Measurements from ENCODE around the gene PVRIG.
A peak's percentile ranks its signal among the peaks of the same experiment; 100 is the strongest.

PVRIG gene

DNA sequence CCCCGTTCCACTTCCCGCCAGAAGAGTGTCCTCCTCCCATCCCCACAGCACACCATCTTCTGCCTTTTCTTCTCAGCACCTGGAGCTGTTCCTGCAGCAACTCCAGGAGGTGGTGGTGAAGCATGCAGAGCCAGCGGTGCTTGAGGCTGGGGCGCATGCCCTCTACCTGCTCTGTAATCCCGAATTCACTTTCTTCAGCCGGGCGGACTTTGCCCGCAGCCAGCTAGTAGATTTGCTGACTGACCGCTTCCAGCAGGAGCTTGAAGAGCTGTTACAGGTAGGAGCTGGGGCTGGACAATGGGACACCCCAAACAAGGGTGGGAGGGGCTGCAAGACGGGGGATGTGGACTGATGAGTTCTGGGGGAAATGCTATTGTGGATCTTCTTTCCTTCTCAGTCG, 19.1 kb upstream of the PVRIG start:
- TF ChIP-seq, protein P1, sequence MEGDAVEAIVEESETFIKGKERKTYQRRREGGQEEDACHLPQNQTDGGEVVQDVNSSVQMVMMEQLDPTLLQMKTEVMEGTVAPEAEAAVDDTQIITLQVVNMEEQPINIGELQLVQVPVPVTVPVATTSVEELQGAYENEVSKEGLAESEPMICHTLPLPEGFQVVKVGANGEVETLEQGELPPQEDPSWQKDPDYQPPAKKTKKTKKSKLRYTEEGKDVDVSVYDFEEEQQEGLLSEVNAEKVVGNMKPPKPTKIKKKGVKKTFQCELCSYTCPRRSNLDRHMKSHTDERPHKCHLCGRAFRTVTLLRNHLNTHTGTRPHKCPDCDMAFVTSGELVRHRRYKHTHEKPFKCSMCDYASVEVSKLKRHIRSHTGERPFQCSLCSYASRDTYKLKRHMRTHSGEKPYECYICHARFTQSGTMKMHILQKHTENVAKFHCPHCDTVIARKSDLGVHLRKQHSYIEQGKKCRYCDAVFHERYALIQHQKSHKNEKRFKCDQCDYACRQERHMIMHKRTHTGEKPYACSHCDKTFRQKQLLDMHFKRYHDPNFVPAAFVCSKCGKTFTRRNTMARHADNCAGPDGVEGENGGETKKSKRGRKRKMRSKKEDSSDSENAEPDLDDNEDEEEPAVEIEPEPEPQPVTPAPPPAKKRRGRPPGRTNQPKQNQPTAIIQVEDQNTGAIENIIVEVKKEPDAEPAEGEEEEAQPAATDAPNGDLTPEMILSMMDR (conservative IDR thresholded peaks at IDR 0.05; ENCODE audit: low read length): no peak
- no peak for TF ChIP-seq EZH2phosphoT487 (IDR thresholded peaks at IDR 0.05; ENCODE audit: borderline replicate concordance)
- Histone ChIP-seq H2AFZ (ENCODE audit: low read length) (no peak overlapping the region), H3K27me3 (ENCODE audit: insufficient read depth, low read length, poor library complexity, severe bottlenecking) (no peaks in the 10 kb centered on the region), H3K9ac (ENCODE audit: low read depth, low read length, poor library complexity, severe bottlenecking) (no peak overlapping the region), H3K4me1 (ENCODE audit: insufficient read depth, low read length, poor library complexity, severe bottlenecking) (no peaks in the 10 kb centered on the region), H3F3A (ENCODE audit: low read depth) (no peaks in the 10 kb centered on the region), H3K9me3 (ENCODE audit: insufficient read depth, low read depth, low read length) (no peaks in the 10 kb centered on the region), H4K20me1 (ENCODE audit: insufficient read depth, low read length, poor library complexity, severe bottlenecking) (no peaks in the 10 kb centered on the region), H3K9me2 (replicated peaks; ENCODE audit: low read depth, low read length) (no peaks in the 10 kb centered on the region), H3K79me2 (ENCODE audit: insufficient read depth, low read length) (no peaks in the 10 kb centered on the region), H3K4me2 (ENCODE audit: low read depth, low read length, poor library complexity, severe bottlenecking) (no peak overlapping the region), H3K4me3 (ENCODE audit: low read length, poor library complexity, severe bottlenecking) (no peak overlapping the region), H3K36me3 (ENCODE audit: insufficient read depth, low read length) (no peaks in the 10 kb centered on the region)

DNA sequence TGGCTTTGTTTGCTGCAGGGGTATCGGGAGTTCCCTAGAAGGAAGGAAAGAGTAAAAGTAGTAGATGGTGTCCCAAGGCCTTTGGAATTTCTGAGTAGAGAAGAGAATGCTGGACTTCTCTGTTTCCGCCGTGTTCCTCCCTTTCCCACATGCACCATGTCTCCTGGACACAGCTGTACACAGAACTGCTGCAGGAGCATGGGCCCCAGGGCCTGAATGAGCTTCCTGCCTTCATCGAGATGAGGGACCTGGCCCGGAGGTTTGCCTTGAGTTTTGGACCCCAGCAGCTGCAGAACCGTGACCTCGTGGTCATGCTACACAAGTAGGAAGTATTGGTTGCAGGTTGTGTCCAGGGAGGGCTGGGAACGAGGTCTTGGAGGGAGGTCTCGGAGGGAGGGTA, 15.3 kb upstream of the PVRIG start:
- no peaks in the 10 kb centered on the region for H3K9me2 ChIP-seq (replicated peaks; ENCODE audit: low read depth, low read length)
- H3K9ac ChIP-seq (ENCODE audit: low read depth, low read length, poor library complexity, severe bottlenecking): no peak overlapping the region
- no peaks in the 10 kb centered on the region for H3F3A ChIP-seq (ENCODE audit: low read depth)
- H3K27me3 ChIP-seq (ENCODE audit: insufficient read depth, low read length, poor library complexity, severe bottlenecking): no peaks in the 10 kb centered on the region
- no peak overlapping the region for H2AFZ ChIP-seq (ENCODE audit: low read length)
- no peaks in the 10 kb centered on the region for H3K9me3 ChIP-seq (ENCODE audit: insufficient read depth, low read depth, low read length)
- no peaks in the 10 kb centered on the region for H3K36me3 ChIP-seq (ENCODE audit: insufficient read depth, low read length)
- H4K20me1 ChIP-seq (ENCODE audit: insufficient read depth, low read length, poor library complexity, severe bottlenecking): no peaks in the 10 kb centered on the region
- TF ChIP-seq EZH2phosphoT487 (IDR thresholded peaks at IDR 0.05; ENCODE audit: borderline replicate concordance): no peak
- TF ChIP-seq, protein P1 (conservative IDR thresholded peaks at IDR 0.05; ENCODE audit: low read length): no peak
- H3K79me2 ChIP-seq (ENCODE audit: insufficient read depth, low read length): no peaks in the 10 kb centered on the region
- H3K4me2 ChIP-seq (ENCODE audit: low read depth, low read length, poor library complexity, severe bottlenecking): no peak overlapping the region
- H3K4me1 ChIP-seq (ENCODE audit: insufficient read depth, low read length, poor library complexity, severe bottlenecking): peaks cover 8% of the 10 kb centered on the region
- H3K4me3 ChIP-seq (ENCODE audit: low read length, poor library complexity, severe bottlenecking): no peak overlapping the region

DNA sequence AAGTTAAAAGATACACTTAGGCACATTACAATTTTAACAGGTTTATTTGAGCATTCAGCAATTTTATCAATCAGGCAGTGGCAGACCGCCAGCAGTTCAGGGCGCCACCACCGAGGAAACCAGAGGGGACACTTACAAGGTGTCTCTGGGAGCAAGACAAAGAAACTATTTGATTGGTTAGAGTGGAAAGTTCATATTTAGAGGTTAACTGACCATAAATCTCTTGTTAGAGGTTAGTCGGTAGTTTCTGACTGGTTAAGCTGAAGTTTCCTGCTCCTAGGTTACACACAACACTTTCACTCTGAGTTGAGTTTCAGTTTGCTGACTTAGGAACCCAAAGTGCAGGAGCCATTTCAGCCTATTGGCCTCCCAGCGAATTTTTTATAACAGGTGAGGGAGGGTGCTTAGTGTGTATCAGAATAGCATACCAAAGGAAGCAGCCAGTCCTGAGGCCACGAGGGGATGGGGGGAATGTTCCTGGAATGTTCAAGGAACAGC, 10.8 kb upstream of the PVRIG start:
- no peak overlapping the region for H3K9ac ChIP-seq (ENCODE audit: low read depth, low read length, poor library complexity, severe bottlenecking)

More for the DNA sequence above, 10.8 kb upstream of the PVRIG start:
- no peaks in the 10 kb centered on the region for H3K79me2 ChIP-seq (ENCODE audit: insufficient read depth, low read length)
- TF ChIP-seq EZH2phosphoT487 (IDR thresholded peaks at IDR 0.05; ENCODE audit: borderline replicate concordance): no peak
- TF ChIP-seq, protein P1 (conservative IDR thresholded peaks at IDR 0.05; ENCODE audit: low read length): no peak
- no peak overlapping the region for H2AFZ ChIP-seq (ENCODE audit: low read length)
- H3K36me3 ChIP-seq (ENCODE audit: insufficient read depth, low read length): no peaks in the 10 kb centered on the region
- H3F3A ChIP-seq (ENCODE audit: low read depth): no peaks in the 10 kb centered on the region
- H3K4me2 ChIP-seq (ENCODE audit: low read depth, low read length, poor library complexity, severe bottlenecking): peak overlapping the region; percentile 14
- peaks cover 18% of the 10 kb centered on the region for H3K4me1 ChIP-seq (ENCODE audit: insufficient read depth, low read length, poor library complexity, severe bottlenecking)
- no peaks in the 10 kb centered on the region for H4K20me1 ChIP-seq (ENCODE audit: insufficient read depth, low read length, poor library complexity, severe bottlenecking)
- H3K27me3 ChIP-seq (ENCODE audit: insufficient read depth, low read length, poor library complexity, severe bottlenecking): no peaks in the 10 kb centered on the region
- no peaks in the 10 kb centered on the region for H3K9me3 ChIP-seq (ENCODE audit: insufficient read depth, low read depth, low read length)
- no peaks in the 10 kb centered on the region for H3K9me2 ChIP-seq (replicated peaks; ENCODE audit: low read depth, low read length)
- no peak overlapping the region for H3K4me3 ChIP-seq (ENCODE audit: low read length, poor library complexity, severe bottlenecking)

Measured in Loucy (cell line).